DND-41 (cell line): ENCODE results near the gene LYZL1.

Experiments used
- CTCF ChIP-seq: IDR thresholded peaks from 2 replicates; pipeline ENCODE4 v1.5.1; 2012; ENCODE audit warnings: borderline replicate concordance, low read length, moderate library complexity, mild to moderate bottlenecking; ENCODE audit not compliant: poor library complexity, severe bottlenecking; ENCODE audit errors: extremely low read depth
- EZH2 ChIP-seq: IDR thresholded peaks from 3 replicates; pipeline ENCODE4 v1.6.1; 2012; ENCODE audit warnings: borderline replicate concordance, low read depth, mild to moderate bottlenecking, moderate library complexity, low read length, inconsistent platforms; ENCODE audit not compliant: severe bottlenecking

GRCh38 chr10:29246449-29246848 lies 42.4 kb upstream of the LYZL1 start:
- no peak for TF ChIP-seq CTCF
- no peak for TF ChIP-seq EZH2
